Sigmoid colon (tissue), 3 donors: ENCODE measurements around the gene SGPL1.

Source experiments
- CTCF ChIP-seq, 4 experiments: fragments of 450-650 bp in 3 of 4; fragments of 200-600 bp in 1 of 4; IDR thresholded peaks; one replicate each; pipeline ENCODE4 v1.5.1; 2016 to 2019; ENCODE audit warnings: antibody characterized with exemption in 4 of 4, mild to moderate bottlenecking in 3 of 4, moderate library complexity in 2 of 4
- POLR2A ChIP-seq, 2 donors: fragments of 450-650 bp; IDR thresholded peaks; one replicate each; pipeline ENCODE4 v1.6.1; 2016; ENCODE audit warnings: antibody characterized with exemption in 2 of 2, mild to moderate bottlenecking in 2 of 2, moderate library complexity in 2 of 2

- TF ChIP-seq CTCF (IDR thresholded peaks at IDR 0.05) (no peak), POLR2A (IDR thresholded peaks at IDR 0.05) (no peak)
Measured at GRCh38 chr10:70773461-70773860, 42.3 kb upstream of the SGPL1 start.
